Gastroesophageal sphincter (tissue), 3 donors: ENCODE measurements around the gene AGAP3.

Experiments
- EP300 ChIP-seq: sonication (generic); formaldehyde crosslinking; IDR thresholded peaks from one replicate; pipeline ENCODE4 v1.6.1; 2017; ENCODE audit warnings: antibody characterized with exemption, mild to moderate bottlenecking
- POLR2A ChIP-seq, 2 donors: fragments of 450-650 bp; IDR thresholded peaks; one replicate each; pipeline ENCODE4 v1.6.1; 2017; ENCODE audit warnings: antibody characterized with exemption in 2 of 2, mild to moderate bottlenecking in 2 of 2, moderate library complexity in 1 of 2
- POLR2AphosphoS5 ChIP-seq: sonication (generic); formaldehyde crosslinking; IDR thresholded peaks from one replicate; pipeline ENCODE4 v1.6.1; 2017; ENCODE audit warnings: antibody characterized with exemption
- TF ChIP-seq, protein P1 (sequence below), 4 experiments: fragments of 200-600 bp in 2 of 4; fragments of 450-650 bp in 2 of 4; sonication (generic) in 1 of 4; IDR thresholded peaks; one replicate each; pipeline ENCODE4 v1.5.1; 2017 to 2019; ENCODE audit warnings: antibody characterized with exemption in 4 of 4, mild to moderate bottlenecking in 2 of 4, moderate library complexity in 2 of 4

DNA sequence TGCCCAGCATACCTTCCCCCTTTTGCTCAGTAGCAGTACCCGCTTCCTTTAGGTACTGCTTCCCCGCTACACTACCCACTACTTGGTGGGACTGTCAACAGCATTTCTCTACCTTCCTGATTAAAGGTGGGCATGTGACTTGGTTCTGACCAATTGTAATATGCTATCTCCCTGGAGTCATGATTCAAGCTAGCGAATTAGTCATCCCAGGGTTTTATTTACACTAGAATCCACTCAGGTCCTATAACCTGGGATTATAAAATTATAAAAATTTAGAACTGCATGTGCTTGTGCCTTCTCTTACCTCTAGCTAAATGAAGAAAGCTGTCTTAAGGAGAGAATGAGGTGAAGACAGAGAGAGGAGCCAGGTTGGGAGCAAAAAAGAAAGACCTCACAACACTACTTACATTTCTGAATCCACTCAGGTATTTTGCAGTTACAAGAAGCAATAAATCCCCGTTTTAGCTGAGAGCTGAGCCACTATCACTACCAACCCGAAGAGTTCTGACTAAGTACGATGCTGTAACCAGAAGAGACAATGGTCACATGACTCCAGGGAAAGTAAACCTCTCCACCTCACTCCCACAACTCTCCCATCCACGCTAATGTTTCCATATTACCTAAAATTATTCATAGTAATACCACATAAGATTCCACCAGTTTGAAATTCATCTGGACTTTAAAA lies 71.5 kb downstream of the AGAP3 start:
- TF ChIP-seq POLR2A (IDR thresholded peaks at IDR 0.05) (no peak), POLR2AphosphoS5 (no peak), EP300 (no peak)
- TF ChIP-seq, protein P1, sequence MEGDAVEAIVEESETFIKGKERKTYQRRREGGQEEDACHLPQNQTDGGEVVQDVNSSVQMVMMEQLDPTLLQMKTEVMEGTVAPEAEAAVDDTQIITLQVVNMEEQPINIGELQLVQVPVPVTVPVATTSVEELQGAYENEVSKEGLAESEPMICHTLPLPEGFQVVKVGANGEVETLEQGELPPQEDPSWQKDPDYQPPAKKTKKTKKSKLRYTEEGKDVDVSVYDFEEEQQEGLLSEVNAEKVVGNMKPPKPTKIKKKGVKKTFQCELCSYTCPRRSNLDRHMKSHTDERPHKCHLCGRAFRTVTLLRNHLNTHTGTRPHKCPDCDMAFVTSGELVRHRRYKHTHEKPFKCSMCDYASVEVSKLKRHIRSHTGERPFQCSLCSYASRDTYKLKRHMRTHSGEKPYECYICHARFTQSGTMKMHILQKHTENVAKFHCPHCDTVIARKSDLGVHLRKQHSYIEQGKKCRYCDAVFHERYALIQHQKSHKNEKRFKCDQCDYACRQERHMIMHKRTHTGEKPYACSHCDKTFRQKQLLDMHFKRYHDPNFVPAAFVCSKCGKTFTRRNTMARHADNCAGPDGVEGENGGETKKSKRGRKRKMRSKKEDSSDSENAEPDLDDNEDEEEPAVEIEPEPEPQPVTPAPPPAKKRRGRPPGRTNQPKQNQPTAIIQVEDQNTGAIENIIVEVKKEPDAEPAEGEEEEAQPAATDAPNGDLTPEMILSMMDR (IDR thresholded peaks at IDR 0.05): no peak
